Activated CD8-positive, alpha-beta memory T cell treated with anti-CD3 and anti-CD28 coated beads, Interleukin-2, amount 50 U/mL, for 4 hours (primary cell): ENCODE measurements around the gene ZNF574.
"Not testable (repeated sequence)": the region's sequence is repeated elsewhere in the genome, so short reads cannot be mapped to it uniquely, and the experiment has no call there.

Source experiments
- DNase-seq: peaks from one replicate; pipeline ENCODE4 v3.0.0-alpha.2; 2020

The ZNF574 gene

DNA sequence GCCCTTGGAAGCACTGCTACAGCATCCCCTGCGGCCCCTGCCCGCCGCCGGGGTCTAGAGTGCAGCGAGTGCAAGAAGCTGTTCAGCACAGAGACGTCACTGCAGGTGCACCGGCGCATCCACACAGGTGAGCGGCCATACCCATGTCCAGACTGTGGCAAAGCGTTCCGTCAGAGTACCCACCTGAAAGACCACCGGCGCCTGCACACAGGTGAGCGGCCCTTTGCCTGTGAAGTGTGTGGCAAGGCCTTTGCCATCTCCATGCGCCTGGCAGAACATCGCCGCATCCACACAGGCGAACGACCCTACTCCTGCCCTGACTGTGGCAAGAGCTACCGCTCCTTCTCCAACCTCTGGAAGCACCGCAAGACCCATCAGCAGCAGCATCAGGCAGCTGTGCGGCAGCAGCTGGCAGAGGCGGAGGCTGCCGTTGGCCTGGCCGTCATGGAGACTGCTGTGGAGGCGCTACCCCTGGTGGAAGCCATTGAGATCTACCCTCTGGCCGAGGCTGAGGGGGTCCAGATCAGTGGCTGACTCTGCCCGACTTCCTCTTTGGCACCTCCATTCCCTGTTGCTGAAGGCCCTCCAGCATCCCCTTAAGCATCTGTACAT lies 4.9 kb downstream of the ZNF574 start:
- DNase-seq = no peak

DNA sequence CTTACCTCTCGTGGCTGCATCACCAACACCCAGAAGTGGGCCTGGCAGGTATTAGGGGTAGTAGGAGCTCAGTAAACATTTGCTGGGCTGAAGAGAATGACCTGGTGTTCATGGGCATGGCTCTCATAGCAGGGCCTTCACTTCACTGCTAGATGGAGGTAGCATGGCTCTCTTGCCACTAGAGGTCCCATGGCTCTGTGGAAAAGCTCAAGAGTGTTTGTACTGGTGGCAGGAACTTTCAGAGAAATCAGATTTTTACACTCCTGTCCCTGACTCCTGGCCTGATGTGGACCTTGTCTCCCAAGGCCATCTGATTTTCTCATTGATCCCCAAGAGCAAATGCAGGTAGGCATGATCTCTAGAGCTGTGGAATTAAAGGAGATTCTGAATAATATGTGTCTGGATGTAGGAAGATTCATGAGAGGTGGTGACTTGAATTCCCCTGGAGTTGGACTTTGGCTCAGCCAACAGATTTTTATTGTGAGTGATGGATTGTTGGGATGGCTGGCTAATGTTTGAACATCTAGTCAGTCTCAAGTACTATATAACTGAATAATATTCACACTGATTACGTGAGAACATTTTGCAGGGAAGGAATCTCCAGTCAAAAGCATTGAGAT lies 5.7 kb downstream of the ZNF574 start:
- DNase-seq = no peak

DNA sequence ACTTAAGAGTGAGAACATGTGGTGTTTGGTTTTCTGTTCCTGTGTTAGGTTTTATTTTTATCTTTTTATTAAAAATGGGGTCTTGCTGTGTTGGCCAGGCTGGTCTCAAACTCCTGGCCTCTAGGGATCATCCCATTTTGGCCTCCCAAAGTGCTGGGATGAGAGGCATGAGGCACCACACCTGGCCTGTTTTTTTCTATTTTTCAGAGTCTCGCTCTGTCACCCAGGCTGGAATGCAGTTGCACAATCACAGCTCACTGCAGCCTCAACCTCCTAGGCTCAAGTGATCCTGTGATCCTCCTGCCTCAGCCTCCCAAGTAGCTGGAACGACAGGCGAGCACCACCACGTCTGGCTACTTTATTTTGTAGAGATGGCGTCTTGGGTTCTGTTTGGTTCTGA lies 7.6 kb downstream of the ZNF574 start:
- no peak for DNase-seq

DNA sequence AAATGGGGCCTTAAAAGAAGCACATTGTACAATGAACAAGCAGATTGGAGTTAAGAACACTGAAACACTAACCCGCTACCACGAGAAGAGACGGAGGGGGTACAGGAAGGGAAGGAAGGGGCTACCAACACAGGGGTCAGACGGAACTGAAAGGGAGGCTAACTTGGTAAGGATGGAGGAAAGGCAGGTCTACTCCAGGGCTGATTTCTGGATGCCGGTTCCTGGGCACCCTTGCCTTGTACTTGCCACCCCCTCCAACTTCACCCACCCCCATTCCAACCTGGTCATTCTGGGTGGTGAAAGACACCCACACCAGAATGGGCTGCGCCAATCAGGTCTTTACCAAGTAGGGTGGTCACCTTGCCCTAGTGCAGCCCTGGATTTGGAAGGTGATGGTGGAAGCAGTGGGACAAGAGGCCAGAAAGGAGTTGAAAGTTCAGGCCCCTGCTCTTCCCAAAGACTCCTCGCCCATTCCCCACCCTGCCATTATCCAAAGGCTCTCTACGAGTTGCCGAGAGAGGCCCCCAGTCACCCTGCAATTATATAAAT lies 10.3 kb downstream of the ZNF574 start:
- no peak for DNase-seq

DNA sequence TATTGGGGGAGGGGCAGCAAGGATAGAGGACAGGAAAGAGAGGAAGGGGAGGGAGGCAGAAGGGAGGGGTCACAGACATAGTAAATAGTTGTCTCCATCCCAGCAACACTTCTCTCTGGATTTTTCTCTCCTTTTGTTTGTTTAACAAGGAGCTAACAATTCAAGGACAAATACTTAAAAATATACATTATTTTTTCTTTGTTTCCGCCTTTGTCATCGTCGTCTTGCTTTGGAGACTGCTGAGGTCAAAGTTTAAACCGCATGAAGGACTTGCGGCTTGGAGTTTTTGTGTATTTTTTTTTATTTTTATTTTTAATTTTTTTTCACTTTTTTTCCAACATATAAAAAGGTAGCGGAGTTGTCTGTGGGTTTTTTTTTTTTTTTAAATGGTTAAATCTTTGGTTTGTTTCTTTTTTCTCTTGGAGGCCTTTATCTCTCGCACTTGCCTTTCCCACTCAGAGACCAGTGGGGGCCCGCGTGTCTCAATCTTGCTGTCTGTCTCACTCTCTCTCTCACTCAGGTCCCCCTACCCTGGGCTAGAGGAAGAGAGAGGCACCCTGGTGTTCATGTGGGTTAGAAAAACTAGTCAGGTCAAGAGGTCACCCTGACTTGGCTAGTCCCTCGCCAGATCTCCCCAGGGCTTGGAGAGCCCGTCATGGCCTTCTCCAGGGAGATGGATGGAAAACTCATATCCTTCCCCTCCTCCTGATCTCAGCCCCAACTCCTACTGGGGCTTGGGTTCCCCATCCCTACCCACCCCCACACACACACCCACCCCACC lies 11.0 kb downstream of the ZNF574 start:
- DNase-seq = no peak

DNA sequence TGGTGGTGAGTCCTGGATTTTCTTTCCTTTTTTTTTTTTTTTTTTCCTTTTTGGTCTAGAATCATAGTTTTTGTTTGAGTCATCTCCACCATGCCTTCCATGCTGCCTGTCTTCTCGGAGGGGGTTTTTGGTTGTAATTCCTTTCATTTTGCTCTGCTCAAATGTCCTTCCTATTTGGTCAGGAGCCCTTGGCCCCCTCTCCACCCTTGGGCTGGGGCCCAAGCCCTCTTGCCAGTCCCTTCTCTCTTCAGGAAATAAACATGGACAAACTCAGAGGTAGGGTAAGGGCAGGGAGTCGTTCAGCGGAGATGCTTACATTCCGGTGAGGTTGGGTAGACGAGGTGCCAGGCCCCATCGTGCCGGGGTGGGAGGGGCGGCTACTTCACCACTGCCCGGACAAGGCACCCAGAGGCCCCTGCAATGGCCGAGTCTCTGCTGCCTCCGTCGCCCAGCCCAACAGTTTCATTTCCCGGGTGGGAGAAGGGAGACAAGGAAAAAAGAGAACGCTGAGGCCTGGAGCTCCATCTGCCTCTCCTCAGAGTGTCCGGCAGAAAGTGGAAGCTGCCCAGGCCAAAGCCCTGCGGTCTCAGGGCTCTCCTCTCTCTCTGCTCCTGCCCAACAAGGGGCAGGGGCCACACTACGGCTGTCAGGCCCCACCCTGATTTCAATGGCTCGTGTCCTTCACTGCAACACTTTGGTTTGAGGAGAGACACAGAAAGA lies 12.7 kb downstream of the ZNF574 start:
- no peak for DNase-seq

DNA sequence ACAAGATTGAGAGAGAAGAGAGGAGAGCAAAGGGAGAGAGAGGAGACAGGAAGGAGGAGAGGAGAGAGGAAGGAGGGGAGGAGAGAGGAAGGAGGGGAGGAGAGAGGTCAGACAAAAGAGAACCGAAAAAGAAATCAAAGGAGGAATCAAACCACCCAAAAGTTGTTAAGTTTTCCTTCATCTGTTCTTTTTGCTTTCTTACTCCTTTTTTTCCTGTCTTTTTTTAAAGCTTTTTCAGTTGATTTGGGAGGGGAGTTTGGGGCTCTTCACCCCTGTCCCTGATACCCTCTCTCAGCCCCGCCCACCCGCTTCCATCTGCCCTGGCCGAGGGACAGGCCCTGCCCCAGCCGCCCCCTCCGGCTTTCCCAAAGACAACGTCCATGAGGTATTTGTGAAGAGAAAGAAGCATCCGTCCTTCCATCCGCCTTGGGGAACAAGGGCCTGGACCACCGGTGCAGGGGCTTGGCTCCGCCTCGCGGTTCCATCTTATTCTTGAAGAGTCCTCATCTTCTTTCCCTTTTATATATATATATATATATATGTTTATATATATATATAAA lies 13.3 kb downstream of the ZNF574 start:
- DNase-seq = no peak

DNA sequence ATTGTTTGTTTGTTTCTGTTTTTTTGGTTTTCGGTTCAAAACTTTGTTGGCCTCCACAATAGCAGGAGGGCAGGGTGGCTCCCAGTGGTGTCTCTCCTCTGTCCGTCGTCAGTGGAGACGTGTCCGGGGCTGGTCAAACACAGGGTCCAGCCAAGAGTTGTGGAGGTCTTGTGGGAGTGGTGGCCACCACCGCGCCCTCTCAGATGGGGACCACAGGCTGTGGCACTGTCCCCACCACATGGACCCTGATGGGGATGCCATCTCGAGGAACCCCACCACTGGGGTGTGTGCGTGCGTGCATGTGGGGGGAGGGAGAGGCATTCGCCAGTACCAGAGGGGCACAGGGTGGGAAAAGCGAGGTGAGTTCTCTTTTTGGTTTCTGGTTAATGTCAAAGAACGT lies 13.8 kb downstream of the ZNF574 start:
- DNase-seq = no peak

DNA sequence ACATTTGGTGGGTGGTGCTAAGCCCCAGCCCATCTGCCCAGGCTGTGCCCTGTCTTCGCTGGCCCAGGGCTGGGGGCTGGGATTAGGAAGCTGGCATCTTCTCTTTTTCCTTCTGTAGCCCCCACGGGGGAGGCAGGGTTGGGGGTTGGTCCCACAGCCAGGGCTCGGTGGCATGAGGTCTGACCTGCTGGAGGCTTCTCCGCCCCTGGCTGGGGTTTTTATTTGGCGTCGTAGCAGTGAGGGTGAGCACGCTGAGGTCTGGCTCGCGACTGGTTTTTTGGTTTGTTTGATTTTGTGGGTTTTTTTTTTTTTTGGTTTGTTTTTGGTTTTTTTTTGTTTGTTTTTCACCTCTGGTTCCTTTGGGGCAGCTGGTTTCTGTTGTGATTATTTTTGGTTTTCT lies 14.7 kb downstream of the ZNF574 start:
- no peak for DNase-seq

DNA sequence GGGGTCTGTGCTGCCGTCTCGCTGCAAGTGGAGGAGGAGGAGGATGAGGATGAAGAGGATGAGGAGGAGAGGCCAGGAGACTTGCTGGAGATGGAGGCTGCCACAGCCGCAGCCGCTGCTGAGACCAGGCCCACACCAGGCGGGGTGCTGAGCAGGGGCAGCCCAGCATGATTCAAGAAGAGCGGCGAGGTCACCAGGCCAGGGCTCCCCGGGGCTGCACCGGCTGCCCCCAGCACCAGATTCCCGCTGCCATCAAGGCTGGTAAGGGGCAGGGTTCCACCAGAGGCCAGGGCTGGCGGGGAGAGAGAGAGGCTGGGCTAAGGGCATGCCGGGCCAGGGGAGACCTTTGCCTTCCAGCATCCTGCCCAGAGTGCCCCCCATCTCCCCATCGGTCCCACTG lies 15.3 kb downstream of the ZNF574 start:
- DNase-seq = no peak

DNA sequence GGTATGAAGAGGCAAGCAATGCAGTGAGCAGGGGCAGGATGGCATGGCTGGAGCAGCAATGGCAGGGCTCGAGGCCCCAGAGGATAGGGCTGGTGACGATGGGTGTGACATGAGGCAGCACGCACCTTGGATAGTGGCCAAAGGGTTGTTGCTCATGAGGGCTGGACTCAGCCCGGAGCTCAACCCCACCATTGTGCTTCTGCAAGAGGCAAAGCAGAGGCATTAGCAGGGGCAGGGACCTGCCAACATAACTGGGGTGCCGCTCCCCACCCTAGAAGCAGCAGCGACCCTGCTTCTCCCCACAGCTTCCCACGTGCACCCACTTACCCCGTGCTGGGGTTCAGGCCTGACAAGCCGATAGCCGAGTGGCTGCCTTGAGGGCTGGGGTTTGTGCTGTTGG lies 15.8 kb downstream of the ZNF574 start:
- no peak for DNase-seq

DNA sequence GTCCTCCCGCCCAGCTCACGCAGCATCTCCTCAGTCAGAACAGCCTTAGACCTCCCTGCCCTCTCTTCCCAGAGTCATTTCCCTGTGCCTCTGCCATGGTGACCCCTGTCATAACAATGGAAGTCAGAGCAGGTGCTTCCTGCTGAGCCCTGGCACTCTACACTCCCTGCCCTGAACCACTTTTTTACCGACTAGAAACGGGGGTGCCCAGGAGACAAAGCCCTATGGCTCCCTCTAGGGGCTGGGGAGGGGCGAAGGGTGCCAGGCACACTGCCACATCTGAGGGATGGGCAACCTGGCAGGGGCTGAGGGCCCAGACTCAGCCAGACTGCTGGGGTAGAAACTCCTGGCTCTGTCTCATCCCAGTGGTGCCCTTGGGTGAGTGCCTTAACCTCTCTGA lies 16.4 kb downstream of the ZNF574 start:
- peak; percentile 33 for DNase-seq

DNA sequence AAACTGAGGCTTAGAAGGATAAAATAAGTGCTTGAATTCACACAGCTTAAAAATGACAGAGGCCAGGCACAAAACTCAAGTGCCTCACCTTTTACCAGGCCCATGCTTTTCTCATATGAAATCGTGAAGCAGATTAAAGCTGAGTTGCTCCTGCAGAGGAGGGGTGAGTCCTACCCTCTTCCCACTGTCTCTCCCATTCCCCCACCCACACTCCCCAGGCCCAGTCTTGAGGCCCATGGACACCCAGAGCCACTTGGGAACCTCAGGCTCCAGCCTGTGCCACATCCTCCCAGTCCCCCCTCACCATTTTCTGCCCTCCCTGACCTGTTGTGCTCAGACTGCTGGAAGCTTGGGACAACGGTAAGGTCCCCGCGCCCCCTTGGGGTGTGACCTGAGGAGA lies 17.5 kb downstream of the ZNF574 start:
- no peak for DNase-seq

DNA sequence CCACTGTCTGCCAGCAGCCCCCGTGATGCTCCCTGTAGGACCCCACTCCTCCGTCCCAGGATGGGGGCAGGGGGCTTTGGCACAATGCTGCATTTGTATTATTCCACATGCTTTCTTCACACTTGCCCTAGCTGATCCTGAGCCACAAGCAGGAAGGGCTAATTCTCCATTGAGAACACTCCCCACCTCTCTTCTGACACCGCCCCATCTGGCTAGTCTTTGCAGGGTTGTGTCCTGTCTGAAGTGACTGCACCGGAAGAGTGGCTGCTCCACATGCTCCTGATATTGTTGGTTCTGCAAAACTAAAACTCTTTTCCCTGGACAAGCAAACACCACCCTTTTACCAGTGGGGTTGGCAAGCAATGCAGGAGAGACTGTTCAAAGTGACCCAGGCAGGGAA lies 18.0 kb downstream of the ZNF574 start:
- no peak for DNase-seq

DNA sequence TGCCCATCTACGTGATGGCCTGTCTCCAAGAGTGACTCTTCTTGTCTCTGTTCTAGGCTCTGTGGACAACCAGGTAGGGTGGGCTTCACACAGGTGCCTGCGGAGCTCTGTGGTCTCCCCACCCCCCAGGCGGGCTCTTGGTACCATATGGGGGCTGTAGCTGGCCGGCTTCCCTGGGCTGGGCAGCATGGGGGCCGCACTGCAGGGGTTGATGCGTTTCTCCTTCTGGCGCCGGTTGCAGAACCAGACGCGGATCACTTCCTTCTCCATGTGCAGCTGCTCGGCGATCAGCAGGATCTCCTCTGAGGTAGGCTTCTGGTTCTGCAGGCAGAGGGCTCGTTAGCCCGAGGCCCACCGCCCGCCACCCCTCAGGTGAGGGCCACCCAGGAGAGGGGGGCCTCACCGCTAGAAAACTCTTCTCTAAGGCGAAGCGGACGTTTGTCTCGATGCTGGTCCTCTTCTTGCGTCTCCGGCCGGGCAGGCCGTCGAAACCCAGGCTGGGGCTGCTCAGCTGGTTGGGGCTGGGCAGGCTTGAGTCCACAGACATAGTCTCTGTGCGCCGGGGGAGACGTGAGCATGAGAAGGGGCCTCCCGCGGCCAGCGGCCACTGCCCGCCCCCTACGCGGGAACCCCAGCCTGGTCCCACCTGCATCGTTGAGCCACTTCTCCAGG lies 19.3 kb downstream of the ZNF574 start:
- no peak for DNase-seq

DNA sequence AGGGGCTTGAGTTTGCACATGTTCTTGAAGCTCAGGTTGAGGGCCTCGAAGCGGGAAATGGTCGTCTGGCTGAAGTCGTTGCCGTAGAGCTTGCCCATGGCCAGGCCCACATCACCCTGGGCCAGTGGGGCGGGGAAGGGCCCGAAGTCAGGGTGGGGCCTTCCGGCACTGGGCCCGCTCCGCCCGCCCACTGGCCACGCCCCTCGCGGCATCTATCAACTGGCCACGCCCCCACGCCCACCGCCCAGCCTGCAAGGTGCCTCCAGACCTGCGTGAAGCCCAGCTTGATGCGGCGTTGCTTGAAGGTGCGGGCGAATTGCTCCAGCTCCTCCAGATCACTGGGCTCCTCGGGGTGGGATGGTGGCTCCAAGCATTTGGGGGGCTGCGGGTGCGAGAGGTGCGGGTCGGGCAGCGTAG lies 19.9 kb downstream of the ZNF574 start:
- DNase-seq = peak; percentile 23

DNA sequence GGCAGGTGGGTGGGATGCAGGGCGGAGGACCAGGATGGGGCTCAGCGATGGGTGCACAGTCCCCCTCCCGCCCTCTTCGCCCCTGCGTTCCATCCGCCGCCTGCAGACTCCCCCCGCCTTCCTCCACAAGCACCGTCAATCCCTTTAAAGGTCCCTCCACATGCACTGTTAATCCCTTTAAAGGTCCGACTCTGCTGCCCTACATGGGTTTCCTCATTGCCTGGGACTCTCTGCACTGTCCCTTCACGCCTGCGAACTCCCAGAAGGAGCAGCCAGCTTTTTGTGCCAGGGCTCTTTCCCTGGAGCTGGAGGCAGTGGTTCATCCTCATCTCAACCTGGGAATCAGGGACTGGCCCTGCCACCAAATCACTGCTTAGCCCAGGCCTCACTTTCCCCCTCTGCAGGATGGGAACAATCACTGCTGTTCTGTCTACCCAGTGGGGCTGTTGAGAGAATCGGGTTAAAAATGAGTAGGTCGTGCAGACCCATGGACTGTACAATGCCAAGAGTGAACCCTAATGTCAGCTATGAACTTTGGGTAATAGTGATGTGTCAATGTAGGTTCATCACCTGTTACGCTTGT lies 20.4 kb downstream of the ZNF574 start:
- DNase-seq = no peak

DNA sequence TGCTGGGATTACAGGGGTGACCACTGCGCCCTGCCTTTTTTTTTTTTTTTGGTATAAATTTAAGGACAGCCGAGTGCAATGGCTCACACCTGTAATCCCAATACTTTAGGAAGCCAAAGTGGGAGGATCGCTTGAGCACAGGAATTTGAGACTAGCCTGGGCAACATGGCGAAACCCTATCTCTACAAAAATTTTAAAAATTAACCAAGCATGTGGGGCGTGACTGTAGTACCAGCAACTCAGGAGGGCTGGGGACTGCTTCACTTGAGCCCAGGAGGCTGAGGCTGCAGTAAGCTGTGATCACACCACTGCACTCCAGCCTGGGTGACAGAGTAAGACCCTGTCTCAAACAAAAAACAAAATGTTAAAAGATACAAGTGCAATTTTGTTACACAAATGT lies 21.5 kb downstream of the ZNF574 start:
- no peak for DNase-seq

DNA sequence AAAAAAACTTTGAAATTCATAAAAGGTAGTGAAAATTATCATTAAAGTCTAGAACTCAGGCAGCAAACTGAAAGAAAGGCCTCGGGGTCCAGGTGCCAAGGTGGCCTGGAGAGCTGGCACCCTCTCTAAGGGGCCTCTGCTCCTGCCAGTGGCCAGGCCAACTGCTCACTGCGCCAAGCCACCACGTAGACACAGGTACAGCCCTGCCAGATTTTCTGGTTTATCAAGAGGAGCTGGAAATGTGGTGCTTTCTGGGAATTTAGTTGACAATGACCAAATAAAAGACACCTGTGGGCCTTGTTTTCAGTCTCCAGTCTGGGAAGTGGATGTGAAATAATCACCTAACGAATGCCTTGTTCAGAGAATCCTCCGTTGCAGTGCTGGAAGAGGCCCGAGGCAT lies 22.8 kb downstream of the ZNF574 start:
- DNase-seq = no peak

DNA sequence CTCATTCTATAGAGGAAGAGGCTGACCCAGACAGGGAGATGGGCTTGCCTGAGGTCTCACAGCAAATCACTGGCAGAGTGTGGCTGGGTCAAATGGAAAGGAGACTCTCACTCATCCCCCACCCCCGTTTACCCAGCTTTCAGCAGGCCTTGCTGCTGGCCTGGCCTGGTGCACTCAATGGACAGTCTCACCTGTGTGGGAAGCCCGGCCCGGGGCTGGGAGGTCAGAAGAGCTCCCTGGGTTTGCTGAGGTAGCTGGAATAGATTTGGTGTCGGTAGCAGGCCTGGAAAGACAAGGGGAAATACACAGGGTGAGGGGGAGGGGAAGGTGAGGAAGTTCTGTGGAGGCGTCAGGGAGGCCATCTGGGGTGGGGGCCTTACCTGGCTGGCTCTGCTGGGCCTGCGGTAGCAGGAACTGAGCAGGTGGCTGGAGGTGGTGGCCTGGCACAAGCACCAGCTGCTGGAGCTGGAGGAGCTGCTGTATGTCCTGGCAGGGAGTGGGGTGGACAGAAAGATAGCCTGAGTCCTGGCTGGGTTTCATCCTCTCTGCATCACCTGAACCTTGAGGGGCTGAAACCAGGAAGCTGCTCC lies 23.5 kb downstream of the ZNF574 start:
- no peak for DNase-seq

DNA sequence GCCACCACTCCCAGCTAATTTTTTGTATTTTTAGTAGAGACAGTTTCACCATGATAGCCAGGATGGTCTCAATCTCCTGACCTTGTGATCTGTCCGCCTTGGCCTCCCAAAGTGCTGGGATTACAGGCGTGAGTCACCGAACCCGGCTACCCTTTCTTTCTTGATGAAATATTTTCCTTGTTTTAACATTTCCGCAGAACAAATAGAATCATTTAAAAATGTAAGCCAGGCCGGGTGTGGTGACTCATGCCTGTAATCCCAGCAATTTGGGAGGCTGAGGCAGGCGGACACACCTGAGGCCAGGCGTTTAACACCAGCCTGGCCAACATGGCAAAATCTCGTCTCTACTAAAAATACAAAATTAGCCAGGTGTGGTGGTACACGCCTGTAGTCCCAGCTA lies 24.3 kb downstream of the ZNF574 start:
- not testable (repeated sequence) for DNase-seq

DNA sequence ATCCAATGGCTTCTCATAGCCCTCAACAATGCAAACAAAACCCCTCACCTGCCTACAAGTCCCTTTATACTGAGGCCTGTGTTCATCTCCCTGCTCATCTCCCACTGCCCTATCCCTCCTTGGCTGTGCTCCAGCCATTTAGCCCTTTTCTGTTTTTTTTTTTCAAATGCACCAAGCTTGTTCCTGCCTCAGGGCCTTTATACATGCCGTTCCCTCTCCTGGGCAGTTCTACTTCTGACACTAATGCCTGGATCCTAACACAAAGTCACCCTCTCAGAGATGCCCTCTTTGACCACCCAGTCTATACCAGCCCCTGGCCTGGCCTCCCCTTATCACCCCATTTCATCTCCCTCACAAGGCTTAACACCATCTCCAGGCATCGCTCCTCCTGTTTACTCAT lies 26.9 kb downstream of the ZNF574 start:
- no peak for DNase-seq
